GM06990 (cell line): ENCODE data around the gene FOXD2.

Source experiments
- DNase-seq: peaks from one replicate; pipeline ENCODE4 v3.0.0-alpha.2; 2011; ENCODE audit not compliant: insufficient read length; ENCODE audit errors: extremely low read depth
- H3K27me3 ChIP-seq: replicated peaks from 2 replicates; pipeline ENCODE4 v1.6.0; 2011; ENCODE audit warnings: low read length; ENCODE audit not compliant: control insufficient read depth, insufficient read depth
- H3K36me3 ChIP-seq: 2 replicates; pipeline ENCODE4 v1.5.1; 2011; ENCODE audit warnings: low read length; ENCODE audit not compliant: control insufficient read depth, insufficient read depth
- H3K4me3 ChIP-seq: replicated peaks from 2 replicates; pipeline ENCODE4 v1.5.1; 2011; ENCODE audit warnings: low read depth, mild to moderate bottlenecking, control low read depth, low read length
- TF ChIP-seq, protein P1 (sequence below): IDR thresholded peaks from 2 replicates; pipeline ENCODE4 v1.5.1; 2011; ENCODE audit warnings: low read length, control low read depth, mild to moderate bottlenecking, inconsistent platforms; ENCODE audit not compliant: insufficient read depth, poor library complexity, severe bottlenecking

The FOXD2 gene

DNA sequence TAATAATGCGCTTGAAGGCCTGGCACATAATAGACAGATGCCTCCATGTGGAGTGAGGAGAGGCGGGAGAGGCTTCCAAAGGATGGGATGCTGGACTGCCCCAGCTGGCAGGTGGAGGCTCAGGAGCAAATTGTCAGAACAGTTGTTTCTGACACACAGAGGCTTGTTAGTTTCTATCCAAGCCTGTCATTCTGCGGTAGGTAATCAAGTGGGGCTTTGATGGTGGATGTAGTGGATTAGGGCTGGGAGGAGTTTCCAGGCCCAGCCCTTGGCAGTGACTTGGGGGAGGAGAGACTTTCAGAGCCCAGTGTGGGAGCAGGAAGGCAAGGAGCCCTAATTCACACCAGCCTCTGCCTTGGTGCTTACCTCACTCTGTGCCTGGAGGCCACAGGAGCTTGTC, 44.1 kb downstream of the FOXD2 start:
- TF ChIP-seq, protein P1, sequence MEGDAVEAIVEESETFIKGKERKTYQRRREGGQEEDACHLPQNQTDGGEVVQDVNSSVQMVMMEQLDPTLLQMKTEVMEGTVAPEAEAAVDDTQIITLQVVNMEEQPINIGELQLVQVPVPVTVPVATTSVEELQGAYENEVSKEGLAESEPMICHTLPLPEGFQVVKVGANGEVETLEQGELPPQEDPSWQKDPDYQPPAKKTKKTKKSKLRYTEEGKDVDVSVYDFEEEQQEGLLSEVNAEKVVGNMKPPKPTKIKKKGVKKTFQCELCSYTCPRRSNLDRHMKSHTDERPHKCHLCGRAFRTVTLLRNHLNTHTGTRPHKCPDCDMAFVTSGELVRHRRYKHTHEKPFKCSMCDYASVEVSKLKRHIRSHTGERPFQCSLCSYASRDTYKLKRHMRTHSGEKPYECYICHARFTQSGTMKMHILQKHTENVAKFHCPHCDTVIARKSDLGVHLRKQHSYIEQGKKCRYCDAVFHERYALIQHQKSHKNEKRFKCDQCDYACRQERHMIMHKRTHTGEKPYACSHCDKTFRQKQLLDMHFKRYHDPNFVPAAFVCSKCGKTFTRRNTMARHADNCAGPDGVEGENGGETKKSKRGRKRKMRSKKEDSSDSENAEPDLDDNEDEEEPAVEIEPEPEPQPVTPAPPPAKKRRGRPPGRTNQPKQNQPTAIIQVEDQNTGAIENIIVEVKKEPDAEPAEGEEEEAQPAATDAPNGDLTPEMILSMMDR: no peak
- Histone ChIP-seq H3K27me3 (peaks cover 2% of the 10 kb centered on the region; the same call in 1 of the 2 replicates), H3K36me3 (no peaks in the 10 kb centered on the region), H3K4me3 (no peak overlapping the region)
- DNase-seq: no peak

DNA sequence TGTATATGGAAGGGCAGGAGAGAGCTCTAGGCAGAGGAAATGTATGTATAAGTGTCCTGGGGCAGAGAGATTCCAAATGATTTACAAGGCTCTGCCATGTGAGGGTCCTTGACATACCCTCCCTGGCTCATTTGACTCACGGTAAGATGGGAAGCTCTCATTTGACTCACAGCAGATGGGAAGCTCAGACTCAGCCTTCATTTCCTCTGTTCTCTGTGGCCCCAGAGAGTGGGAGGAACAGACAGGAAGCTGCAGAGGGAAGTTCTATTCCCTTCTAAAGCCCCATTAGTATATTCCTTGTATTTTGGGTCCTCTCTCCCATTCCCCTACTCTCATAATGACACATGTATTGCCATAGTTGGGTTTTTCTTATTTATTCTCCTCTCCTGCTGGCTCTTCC, 44.9 kb downstream of the FOXD2 start:
- no peak overlapping the region for H3K4me3 ChIP-seq
- TF ChIP-seq, protein P1: no peak
- peaks cover 2% of the 10 kb centered on the region; the same call in 1 of the 2 replicates for H3K27me3 ChIP-seq
- no peak for DNase-seq
- no peaks in the 10 kb centered on the region for H3K36me3 ChIP-seq

DNA sequence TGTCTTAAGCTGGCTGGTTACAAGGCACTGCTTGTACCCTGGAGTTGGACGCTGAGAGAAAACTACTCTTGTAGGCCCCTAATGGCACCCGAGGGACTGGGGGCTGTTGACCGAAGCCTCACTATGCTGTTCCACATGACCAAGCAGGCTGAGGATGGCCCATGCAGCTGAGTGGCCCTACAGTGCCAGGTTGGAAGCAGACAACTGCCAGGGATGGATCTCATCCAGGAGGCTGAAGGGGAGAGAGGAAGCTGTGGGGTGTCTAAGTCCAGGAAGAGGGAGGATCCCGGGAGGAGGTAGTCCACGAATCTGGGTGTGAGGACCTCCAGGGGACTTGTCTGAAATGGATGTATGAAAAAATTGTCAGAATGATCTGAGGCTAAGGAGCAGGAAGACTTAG, 45.8 kb downstream of the FOXD2 start:
- TF ChIP-seq, protein P1: no peak

DNA sequence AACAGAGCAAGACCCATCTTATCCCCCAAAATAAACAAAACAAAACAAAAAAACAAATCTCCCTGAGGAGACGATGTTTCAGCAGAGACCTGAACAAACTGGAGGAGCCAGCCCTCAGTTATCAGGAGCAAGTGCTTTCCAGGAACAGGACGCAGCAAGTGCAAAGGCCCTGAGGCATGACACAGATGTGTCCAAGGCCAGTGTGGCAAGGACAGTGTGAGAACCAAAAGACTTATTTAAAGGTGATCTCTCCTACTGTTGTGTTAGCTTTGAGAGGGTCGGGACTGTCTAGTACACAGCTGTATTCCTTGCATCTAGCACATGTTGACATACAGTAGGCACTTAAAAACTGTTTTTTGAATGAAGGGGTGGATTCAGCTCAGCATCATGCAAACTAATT, 48.0 kb downstream of the FOXD2 start:
- DNase-seq: no peak
- Histone ChIP-seq H3K4me3 (no peak overlapping the region), H3K36me3 (no peaks in the 10 kb centered on the region), H3K27me3 (no peaks in the 10 kb centered on the region; the same call in 1 of the 2 replicates)
- TF ChIP-seq, protein P1: no peak

More for the DNA sequence above, 45.8 kb downstream of the FOXD2 start:
- peaks cover 2% of the 10 kb centered on the region; the same call in 1 of the 2 replicates for H3K27me3 ChIP-seq
- no peak overlapping the region for H3K4me3 ChIP-seq
- DNase-seq: no peak
- no peaks in the 10 kb centered on the region for H3K36me3 ChIP-seq

DNA sequence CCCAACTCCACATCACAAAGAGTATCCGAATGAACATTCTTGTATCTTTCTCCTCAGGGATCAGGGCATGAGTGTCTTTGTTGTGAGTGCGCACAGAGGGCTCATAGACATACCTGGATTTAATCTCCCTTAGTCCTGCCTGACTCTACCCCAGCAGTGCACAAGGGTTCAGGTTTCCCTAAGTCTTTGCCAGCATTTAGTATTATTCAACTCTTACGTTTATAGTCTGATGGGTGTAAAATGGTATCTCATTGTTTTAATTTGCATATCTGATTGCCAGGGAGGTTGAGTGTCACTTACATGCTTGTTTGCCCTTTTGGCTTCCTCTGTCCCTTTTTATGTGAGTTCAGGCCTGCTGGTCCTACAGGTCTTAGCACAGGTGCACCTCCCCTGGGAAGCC, 49.5 kb downstream of the FOXD2 start:
- no peak for DNase-seq
- Histone ChIP-seq H3K36me3 (no peaks in the 10 kb centered on the region), H3K4me3 (no peak overlapping the region), H3K27me3 (no peaks in the 10 kb centered on the region; the same call in 1 of the 2 replicates)
- TF ChIP-seq, protein P1: no peak

DNA sequence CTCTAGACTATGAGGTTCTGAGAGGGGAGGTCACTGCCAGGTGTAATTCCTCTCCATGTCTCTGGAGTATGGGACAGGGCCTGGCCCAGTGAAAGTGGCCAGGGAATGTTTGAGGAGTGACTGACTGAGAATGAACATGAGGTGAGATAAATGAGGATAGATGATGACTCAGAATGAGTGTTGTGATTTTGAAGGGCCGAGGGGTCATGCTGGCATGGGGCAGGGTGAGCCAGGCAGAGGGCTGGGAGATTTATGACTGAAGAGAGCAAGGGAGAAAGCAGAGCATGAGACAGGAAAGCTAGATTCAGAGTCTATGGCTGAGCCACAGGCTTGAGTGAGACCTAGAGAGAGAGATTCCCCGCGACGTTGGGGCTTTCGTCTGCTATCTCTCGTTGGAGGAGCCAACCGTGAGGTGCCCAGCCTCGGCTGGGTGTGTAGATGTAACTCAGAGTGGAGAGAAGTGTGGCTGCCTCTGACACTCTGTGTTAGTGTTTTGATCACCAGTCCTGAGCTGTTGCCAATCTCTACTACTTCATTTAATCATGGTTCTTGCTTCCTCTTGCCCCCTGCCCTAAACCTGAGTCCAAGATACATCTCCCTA, 50.1 kb downstream of the FOXD2 start:
- H3K27me3 ChIP-seq: peaks cover 1% of the 10 kb centered on the region; the same call in 1 of the 2 replicates
- H3K4me3 ChIP-seq: no peak overlapping the region
- H3K36me3 ChIP-seq: no peaks in the 10 kb centered on the region
- TF ChIP-seq, protein P1: no peak
- DNase-seq: no peak
